Activated CD4-positive, alpha-beta T cell treated with anti-CD3 and anti-CD28 coated beads, Interleukin-2, Interleukin-4, amounts not matched to agents 100 ng/mL and 50 ng/mL, durations not matched to agents 16 hours and 8 hours (primary cell): ENCODE results near the gene PRR33.
"Not testable (repeated sequence)": the region's sequence is repeated elsewhere in the genome, so short reads cannot be mapped to it uniquely, and the experiment has no call there.

ENCODE experiments used
- DNase-seq: peaks from one replicate; pipeline ENCODE4 v3.0.0-alpha.2; 2020; ENCODE audit warnings: low spot score

The PRR33 gene

DNA sequence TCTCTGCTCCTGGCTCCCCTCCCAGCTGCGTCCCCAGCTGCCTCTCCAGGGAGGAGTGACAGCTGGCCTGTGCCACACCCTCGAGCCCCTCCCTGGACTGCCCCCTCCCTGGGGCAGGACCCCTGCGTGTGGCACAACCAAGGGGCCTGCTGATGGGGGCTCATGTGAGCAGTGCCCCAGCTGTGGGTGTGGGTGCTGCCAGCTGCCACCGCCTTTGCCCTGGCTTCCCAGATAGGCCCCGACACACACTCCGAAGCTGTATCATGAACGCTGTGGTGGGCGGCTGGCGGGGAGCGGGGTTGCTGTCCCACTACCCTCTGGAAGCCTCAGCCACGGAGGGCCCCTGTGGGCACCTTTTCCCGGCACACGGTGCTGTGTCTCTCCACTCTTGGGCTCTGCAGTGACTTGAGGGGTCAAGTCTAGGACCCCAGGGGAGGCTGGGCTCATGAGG is 15.8 kb downstream of the PRR33 start:
- not testable (repeated sequence) for DNase-seq

DNA sequence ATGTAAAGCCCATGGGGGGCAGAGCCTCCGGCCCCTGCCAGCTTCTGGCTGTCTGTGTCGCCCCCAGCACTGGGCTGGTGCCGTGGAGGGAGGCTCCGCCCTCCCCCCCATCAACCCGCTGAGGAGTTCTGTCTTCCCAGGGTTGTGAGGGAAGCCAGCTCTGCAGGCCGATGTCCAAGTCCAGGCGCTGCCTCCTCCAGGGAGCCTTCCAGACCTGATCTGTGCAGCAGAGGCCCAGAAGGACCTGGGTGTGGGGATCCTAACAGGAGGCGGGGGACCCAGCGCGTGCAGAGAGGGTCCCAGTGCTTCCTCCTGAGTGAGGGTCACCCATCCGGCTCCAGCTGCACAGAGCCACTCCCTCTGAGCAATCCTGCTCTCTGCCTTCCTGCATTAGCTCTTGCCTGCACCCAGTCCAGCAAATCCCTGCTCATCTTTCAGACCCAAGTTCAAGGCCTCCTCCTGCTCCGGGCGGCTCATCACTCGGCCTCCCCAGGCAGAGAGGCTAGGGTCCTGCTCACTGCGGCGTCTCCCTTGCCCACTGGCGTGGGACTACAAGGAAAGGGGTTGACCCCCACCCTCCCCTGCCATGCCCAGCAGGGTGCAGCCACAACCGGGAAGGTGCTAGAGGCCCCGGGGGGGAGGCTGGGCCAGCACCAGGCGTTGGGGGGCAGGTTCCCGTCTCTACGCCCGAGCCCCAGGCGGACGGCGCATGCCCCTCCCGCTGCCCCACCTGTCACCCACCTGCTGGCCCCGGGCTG is 16.4 kb downstream of the PRR33 start:
- no peak for DNase-seq

GRCh38 chr11:1874441-1875092 is 17.1 kb downstream of the PRR33 start:
- not testable (repeated sequence) for DNase-seq

GRCh38 chr11:1873813-1874150 is 17.9 kb downstream of the PRR33 start:
- not testable (repeated sequence) for DNase-seq

GRCh38 chr11:1873048-1873812 is 18.5 kb downstream of the PRR33 start:
- DNase-seq = no peak

- no peak for DNase-seq
Measured at GRCh38 chr11:1872267-1872985, 19.3 kb downstream of the PRR33 start.

GRCh38 chr11:1871531-1871930 is 20.2 kb downstream of the PRR33 start:
- no peak for DNase-seq

DNA sequence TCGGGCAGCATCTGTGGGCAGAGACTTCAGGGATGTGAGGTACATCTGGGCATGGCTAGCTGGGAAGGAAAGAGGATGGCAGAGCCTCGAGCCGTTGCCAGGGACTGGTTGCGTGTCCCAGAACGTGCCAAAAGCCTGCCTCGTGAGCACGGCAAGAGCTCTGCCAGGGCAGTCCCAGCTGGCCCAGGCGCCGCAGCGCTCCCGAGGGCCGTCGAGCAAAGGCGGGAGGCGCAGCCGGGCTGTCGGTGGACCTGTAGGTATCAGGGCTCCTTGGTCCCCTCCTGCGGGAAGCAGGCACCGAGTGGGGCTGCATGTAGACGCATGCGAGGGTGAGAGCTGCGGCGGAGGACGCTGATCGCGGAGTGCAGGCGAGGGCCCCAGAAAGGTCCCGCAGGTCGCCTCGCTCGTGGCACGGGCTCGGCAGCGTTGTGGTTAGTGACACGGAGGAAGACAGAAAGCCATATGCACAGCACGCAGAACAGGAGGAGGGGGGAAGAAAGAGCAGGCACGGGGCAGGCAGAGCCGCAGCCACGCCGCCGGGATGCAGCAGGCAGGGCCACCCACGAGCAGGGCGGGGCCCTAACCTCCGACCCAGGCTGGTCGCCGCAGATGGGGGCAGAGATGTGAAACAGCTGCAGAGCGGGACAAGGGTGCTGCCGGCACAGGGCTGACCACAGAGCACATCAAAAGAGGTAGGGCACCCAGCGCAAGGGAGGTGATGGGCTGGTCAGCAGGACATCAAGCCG is 20.8 kb downstream of the PRR33 start:
- DNase-seq = no peak

- DNase-seq = no peak
Measured at GRCh38 chr11:1870326-1870696, 21.4 kb downstream of the PRR33 start.

- DNase-seq = no peak
Measured at GRCh38 chr11:1869427-1870325, 22.0 kb downstream of the PRR33 start.

DNA sequence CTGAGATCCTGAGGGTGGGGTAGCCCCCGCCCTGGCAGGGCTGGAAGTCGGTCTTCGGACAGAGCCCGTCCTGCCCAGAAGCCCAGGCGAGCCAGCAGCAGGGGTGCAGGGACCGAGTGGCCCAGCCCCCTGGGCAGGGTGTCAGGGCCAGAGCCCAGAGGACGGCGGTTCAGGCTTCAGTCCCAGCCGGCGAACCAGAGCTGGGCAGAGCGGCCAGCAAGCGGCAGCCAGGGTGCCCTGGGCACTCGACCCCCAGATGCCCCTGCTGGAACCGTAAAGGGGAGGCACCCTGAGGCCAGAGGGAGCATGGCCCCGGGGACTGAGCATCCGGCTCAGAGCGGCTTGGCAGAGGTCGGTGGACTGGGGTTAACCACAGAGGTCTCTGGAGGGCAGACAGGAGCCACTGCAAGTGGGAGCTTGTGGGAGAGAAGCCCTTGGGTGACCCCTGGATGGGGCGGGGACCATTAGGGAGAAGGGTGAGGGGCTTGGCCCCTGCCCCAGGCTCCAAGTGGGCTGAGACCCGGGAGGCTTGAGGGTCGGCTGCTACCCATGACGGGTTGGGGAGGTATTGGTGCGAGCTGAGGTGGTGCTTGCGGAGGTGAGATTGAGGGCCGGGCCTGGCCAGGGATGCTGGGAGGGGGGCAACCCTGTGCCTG is 22.9 kb downstream of the PRR33 start:
- no peak for DNase-seq

DNA sequence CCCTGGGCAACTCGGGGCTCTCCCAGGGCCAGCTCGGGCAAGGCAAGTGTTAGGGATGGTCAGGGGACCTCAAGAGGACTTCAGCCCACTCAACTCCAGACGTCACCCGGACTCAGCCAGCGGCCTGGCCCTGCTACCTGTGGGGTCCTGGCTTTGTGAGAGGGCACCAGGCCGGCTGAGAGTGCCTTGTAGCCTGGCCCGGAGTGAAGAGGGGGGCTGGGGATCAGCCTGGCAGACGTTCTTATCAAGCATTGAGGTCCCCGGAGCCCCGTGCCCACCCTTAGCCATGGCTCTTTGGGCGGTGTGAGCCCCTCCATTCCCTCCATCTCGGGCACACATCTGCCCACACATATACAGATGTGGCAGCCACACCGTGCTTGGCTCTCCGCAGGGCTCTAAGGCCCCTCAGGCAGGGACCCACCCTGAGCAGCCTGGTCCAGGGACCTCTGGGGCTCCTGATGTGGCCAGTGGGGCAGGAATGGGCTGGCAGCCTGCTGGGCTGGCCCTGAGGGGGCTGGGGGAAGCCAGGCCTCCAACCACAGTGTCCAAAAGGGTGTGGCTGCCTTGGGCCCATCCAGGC is 23.5 kb downstream of the PRR33 start:
- no peak for DNase-seq

- DNase-seq = no peak
Measured at GRCh38 chr11:1867381-1867780, 24.3 kb downstream of the PRR33 start.

- DNase-seq = no peak
Measured at GRCh38 chr11:1866776-1867175, 24.9 kb downstream of the PRR33 start.

DNA sequence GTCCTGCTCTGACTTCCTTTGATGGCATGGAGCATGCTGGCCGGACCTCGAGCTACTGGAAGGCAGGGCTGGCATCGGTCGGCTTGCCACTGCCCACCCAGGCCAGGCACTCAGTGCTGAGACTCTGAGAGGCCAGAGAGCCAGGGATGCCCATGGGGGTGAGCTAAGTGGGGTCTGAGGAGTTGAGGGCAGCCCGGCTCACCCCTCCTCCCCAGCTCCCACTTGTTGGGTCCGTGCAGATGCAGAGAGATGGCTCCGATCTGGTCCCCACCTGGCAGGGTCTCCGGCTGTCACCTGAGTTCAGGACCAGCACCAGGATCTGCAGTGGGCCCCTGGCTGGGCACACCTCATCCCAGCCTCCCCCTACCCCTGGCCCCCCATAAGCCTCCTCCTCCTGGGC is 25.5 kb downstream of the PRR33 start:
- no peak for DNase-seq

DNA sequence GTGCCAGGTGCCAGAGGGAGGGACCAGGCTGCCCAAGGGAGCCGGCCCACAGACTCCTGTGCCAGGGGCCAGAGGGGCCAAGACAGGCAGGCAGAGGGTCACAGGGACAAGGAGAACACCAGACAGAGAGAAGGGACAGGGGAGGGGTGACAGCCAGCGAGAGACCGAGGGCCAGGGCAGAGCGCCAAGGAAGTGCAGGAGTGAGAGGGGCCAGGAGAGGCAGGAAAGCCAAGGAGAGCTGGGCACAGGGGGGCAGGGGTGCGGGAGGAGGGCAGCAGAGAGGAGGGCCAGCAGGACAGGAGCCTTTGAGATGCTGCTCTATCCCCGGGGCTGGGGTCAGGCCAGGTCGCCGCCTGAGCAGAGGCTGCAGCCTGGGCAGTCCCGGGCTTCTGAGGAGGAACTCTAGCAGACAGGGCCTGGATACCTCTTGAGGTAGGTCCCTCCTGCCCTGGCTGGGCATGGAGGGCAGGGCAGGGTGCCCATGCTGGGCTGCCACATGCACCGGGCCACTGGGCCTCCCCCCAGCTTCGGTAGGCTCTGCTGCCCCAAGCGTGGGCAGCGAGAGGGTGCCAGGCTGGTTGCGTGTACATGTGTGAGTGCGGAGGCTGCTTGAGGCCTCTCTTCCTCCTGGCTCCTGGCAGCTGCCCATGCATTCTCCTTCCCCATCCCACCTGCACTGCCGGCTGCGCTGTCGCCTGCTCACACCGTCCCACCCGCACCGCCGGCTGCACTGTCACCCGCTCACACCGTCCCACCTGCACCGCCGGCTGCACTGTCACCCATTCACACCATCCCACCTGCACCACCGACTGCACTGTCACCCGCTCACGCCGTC is 26.6 kb downstream of the PRR33 start:
- no peak for DNase-seq

DNA sequence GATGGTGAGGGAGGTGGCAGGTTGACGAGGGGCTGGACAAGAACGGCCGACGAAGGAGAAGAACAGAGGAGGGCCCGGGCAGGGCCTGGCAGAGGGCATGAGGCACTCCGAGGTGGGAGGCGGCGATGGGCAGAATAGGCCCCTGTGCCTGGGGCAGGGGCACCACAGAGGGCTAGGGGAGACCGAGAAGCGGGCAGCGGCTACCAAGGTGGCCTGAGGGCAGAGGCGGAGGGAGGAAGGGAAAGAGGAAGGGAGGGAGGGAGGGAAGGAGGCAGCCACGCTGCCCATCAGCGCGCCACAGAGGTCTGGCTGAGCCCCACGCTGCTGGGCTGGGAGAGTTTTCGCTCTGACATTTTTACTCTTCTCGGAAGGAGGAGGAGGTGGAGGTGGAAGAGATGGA is 27.5 kb downstream of the PRR33 start:
- DNase-seq = no peak

DNA sequence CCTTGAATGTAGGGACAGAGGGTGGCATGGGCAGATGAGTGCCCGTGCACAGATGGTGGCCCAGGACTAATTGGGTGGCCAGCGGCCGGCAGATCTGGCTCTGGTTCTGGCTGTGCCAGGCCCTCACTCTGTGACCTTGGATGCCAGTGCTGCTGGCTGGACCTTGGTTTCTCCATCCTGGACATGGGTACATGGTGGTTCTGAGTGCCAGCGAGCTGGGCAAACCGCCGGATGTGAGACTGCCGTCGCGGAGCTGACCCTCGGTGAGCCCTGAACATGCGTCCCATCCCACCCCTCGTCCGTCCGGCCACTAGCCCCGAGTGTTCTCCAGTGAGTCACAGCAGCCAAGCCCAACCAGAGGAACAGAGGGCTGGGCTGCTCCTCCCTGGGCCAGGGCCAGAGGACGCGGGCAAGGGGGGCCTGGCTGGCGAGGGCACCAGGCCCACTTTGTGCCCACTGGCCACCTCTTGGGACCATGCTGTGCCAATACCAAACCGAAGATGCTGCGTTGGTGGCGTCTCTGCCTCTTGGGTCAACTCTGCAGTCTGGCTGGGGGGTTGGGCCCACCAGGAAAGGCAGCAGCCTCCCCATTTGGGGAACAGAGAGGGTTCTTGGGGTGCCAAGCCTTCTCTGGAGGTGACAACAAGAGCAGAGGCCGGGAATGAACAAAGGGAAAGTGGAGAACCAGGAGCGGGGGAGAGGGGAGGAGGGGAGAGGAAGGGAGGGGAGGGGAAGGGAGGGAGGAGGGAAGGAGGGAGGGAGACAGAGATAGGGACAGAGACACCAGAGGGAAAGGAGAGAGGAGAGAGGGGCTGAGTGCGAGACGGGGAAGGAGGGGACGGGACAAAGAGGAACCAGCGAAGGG is 28.1 kb downstream of the PRR33 start:
- DNase-seq = no peak
